Hematopoietic multipotent progenitor cell treated with erythropoietin and hydrocortisone succinate and interleukin-3 and kit ligand, for 15 days (in vitro differentiated cells): ENCODE data around the gene OPA3.
A peak's percentile ranks its signal among the peaks of the same experiment; 100 is the strongest.
"Not testable (repeated sequence)": the region's sequence is repeated elsewhere in the genome, so short reads cannot be mapped to it uniquely, and the experiment has no call there.

Experiments
- DNase-seq: peaks from one replicate; pipeline ENCODE4 v3.0.0-alpha.2; 2015; ENCODE audit warnings: low spot score

The OPA3 gene

GRCh38 chr19:45584332-45585157, at the start of gene OPA3:
Gene OPA3, minus strand, starts transcription at chr19:45584802. Its CDS starts 38 bp downstream, at chr19:45584764.
- DNase-seq = peak; percentile 100

DNA sequence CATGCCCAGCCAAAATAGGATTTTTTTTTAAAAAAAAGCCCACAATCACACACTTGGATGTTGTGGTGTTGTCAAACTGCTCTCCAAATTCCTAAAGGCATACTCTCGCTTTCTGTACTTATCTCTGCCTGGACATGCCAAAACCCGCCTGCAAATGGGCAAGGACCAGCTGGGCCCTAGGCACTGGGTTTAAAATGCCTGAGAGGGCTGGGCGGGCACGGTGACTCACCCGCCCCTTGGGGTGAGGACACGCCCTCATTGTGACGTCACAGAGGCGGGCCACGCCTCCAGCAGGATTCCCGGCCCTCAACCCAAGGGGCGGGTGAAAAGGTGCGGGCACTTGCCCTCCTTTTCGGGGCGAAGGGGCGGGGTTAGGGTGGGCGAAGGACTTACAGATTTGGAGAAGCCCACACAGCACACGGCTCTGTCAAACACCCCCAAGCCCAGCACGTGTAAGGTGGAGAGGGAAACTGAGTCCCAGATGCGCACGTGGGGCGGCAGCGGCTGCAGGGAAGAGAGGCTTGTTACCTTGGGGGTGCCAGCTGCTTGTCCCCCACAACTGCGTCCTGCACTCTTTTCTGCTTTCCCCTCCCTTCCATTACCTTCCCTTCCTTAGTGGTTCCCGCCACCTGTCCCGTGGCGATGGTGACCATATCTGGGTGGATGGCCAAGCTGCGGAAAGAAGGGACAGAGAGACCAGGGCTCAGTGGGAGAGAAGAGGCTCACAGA, 48.0 kb upstream of the OPA3 start:
- peak; percentile 69 for DNase-seq

GRCh38 chr19:45630463-45630862, 45.9 kb upstream of the OPA3 start:
- DNase-seq = no peak

GRCh38 chr19:45629704-45630103, 45.1 kb upstream of the OPA3 start:
- DNase-seq = no peak

DNA sequence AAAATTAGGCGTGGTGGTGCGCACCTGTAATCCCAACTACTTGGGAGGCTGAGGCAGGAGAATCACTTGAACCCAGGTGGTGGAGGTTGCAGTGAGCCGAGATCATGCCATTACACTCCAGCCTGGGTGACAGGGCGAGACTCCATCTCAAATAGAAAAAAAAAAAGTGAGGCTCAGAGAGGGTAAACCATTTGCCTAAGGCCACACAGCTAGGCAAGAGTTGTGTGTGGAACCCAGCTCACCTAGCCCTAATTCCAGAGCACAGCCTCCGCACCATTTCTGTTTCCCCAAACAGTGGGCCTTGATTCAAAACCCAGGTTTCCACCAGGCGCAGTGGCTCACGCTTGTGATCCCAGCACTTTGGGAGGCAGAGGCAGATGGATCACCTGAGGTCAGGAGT, 43.6 kb upstream of the OPA3 start:
- not testable (repeated sequence) for DNase-seq

DNA sequence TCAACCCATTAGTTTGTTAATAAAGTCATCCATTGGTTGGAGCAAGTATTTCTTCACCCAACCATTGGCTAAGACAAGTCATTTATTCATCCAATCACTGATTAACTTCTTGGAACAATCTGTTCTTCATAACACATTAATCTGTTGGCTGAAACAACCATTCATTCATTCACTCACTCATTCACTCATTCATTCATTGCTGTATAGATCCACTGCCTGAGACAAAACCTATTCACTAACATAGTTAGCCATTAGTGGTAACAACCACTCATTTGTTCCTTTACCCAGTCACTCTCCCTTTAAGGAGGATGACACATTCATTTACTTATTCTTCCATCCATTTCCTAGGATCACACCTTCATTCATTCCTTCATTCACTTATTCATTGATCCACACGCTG, 39.4 kb upstream of the OPA3 start:
- DNase-seq = no peak

DNA sequence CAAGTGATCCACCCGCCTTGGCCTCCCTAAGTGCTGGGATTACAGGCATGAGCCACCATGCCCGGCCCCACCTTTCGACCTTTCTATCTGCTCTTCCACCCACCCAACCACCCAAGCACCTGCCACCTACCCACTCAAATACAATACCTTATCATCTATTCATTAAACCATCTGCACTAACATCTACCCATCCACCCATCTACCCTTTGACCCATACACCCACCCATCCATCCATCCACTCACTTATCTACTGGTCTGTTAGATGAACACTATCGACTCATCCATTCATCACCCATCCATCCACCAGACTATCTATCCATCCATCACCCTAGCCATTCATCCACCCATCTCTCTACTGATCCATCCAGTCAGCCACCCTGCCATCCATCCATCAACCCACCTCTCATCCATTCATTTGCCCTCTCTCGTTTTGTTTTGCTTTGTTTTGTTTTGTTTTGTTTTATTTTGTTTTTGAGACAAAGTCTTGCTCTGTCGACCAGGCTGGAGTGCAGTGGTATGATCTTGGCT, 37.4 kb upstream of the OPA3 start:
- no peak for DNase-seq

DNA sequence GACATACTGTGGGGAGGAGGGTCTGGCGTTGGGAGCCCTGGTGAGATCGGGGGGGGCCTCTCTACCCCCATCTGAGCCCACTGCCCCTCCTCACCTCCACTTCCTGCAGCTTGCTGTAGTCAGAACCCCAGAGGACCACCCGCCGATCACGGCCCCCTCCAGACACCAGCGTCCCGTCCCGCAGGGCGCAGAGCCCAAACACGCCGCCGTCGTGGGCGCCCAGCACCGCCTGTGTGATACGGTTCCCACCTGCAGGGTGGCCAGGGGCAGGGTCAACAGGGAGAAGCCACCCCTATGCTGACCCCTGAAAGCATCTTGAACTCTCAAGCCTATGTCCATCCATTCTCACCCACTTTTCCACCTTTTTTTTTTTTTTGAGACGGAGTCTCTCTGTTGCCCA, 36.8 kb upstream of the OPA3 start:
- DNase-seq = no peak

GRCh38 chr19:45616704-45617017, 32.1 kb upstream of the OPA3 start:
- DNase-seq = no peak

- peak; percentile 79 for DNase-seq
Measured at GRCh38 chr19:45615795-45616703, 31.4 kb upstream of the OPA3 start.

GRCh38 chr19:45615056-45615455, 30.5 kb upstream of the OPA3 start:
- DNase-seq = not testable (repeated sequence)

DNA sequence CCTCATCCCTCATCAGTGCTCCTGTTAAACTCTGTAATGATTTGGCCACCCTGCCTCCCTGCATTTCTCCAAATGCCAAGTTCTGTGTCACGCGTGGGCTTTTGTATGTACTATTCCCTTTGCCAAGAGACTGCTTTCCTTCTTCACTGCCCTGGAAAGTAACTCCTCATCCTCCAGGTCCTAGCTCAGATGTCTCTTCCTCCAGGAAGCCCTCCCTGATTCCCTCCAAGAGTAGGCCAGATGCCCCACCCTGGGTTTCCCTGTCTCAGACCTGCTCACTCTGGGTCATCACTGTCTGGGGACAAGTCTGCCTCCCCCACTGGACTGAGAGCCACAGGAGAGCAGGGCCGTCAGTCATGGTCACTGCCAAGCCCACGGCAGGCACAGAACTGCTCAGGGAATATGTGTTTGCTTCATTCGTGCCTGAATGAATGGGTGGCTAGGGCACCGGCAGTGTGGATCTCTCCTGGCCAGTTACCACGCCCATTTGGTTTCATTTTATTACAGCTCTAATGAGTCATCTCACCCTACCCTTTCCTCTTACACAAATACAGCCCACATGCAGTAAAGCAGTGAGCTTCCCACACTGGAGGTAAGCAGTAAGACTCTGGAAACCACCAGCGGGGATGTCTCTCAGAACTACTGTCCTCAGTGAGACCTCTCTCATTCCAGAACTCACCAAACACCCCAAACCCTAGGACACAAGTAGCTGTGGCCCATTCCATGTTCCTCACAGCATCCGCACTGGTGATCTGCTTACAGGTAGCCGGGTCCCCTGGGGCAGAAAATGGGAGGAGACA, 29.5 kb upstream of the OPA3 start:
- DNase-seq = peak; percentile 37

GRCh38 chr19:45608948-45609347, 24.3 kb upstream of the OPA3 start:
- DNase-seq = no peak

GRCh38 chr19:45607071-45608029, 22.7 kb upstream of the OPA3 start:
- peak; percentile 58 for DNase-seq

GRCh38 chr19:45601524-45602374, 17.1 kb upstream of the OPA3 start, which contains the start of gene GPR4:
Gene GPR4, minus strand, starts transcription at chr19:45602212. Its CDS starts 10,346 bp downstream, at chr19:45591866.
- DNase-seq = no peak

DNA sequence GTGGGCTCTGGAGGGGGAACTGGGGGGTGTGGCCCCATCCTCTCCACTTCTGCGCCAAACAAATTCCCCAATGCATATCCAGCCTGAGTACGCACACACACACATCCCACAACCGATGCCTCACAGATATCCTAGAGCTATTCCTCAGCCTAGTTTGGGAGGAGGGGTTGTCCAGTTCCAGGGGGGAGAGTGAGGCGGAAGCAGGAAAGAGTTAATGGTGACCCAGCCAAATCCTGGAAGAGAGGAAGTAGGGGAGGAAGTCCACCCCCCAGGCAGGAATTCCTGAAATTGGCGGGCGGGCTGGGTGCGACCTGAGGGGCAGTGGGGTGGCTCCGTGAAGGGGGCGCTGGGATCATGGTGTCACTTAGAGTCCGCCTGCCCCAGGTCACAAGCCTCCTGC, 16.5 kb upstream of the OPA3 start:
- DNase-seq = no peak

DNA sequence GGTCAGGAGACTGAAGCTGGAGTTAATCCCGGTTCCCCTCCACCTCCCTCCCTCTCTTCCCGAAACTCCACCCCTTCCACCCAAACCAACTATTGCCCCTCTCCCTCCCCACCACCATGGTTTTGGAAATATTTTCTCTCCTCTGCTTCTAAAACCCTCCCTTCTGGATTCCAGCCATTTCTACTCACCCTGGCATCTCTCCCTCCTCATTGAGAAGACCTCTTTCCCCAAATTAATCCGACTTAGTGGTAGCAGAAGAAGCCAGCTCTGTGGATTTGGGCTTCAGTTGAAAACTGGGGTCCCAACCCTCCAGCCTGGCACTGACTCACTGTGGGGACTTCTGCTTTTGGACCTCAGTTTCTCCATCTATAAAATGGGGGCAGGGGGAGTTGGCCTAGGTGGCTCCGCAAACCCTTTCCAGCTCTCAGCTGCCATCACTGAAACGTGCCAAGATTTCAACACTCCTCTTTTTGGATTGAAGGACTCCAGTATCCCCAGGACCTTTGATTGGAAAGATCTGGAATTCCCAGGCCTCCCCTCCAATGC, 15.8 kb upstream of the OPA3 start:
- DNase-seq = no peak

DNA sequence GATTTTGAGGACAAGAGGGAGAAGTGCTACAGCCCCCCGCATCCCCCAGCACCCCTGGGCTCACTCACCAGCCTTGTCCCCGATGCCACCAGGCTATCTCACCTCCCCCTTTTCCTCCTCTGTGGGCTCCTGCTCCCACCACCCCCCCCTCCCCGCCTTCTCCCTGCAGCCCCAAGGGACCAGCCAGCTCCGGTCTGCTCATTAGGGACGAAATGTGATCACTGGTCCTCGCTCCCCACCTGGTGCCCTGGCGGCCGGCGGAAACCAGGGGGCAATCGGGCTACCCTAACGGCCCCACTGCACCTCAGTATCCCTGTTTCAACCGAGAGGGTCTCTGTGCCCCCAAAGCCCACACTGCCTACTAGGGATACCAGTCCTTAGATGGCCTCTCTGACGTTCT, 14.7 kb upstream of the OPA3 start:
- DNase-seq = no peak
